Hippocampal formation (tissue), 2 donors: ENCODE measurements around the gene TEP1.
"Not testable (repeated sequence)": the region's sequence is repeated elsewhere in the genome, so short reads cannot be mapped to it uniquely, and the experiment has no call there.

Source experiments
- DNase-seq, 2 donors: peaks; one replicate each; lab custom pipeline; 2025; lab: John Stamatoyannopoulos, UW

Gene TEP1

DNA sequence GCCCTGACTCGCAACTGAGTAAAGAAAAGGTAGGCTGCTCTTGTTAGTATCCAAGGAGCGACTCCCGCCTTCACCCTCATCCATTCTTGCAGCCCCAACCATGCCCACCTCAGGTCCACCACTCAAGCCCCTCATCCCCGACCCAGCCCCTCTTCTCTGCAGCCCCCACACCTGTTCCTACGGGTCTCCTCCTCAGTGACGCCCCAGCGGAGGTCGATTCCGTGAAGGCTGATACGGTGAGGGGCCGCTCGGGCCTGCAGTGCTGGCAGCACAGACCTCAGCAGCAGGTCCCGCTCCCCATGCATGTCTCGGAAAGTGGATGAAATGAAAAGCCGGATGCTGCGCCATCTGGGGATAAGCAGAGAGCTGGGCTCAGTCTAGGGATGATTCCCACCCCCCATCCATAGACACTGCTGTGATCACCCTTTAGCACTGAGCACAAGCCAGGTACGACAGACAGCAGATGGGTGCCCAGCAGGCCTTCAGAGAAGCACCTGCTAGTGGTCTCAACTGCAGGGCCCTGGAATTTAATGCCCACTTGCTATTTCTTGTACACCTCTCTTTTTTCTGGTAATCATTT lies 26.9 kb downstream of the TEP1 start:
- no peak for DNase-seq

DNA sequence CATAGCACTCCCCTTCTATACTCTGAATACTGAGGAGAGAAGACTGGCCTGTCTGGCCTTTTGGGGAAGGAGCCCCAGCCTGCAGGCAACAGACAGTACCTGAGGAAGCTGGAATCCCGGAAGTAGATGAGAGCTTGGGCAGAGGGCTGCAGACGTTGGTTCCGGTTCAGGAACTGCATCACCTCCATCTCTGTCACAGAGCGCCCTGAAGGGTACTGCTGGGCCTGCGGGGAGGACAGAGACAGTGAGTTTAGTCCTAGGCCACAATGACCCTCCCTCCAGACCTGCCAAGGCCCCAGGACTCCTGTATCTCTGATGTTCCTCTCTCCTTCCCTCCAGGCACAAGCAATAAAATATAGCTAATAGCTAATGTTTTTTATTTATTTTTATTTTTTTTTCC lies 28.4 kb downstream of the TEP1 start:
- no peak for DNase-seq

DNA sequence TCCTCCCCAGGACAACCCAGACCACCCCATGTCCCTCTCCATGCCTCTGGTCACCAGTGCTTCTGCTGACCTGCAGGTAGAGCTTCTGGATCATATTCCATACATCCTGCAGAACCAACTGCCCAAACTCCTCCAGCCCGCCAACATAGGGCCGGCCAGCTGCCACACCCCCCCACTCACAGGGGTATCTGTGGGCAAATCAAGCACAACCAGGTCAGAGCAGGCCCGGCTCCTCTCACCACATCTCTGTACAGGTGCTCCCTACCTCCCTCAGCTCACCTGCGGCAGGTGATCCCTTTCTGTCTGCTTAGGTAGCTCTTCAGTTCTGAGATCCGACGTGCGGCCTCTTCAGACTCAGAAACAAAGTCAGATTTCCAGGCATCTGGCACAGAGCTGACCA lies 29.0 kb downstream of the TEP1 start:
- DNase-seq, result no peak

DNA sequence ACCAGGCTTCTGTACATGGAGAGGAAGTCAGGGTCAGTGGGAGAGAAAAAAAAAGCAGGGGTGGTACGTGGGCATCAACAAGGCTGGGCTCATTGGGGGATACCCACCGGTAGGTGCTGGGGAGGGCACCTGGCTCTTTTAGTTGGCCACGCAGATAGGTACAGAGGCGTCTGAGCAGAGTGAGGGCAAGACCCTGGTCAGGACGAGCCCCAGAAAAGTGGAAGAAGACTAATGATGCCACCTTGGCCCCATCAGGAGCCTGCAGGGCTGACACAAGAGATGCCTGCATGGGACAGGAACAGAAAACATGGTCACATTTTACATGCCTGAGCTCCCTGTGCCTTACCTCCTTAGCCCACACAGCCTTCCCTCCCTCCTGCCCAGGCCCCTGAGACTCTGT lies 29.7 kb downstream of the TEP1 start:
- no peak for DNase-seq

DNA sequence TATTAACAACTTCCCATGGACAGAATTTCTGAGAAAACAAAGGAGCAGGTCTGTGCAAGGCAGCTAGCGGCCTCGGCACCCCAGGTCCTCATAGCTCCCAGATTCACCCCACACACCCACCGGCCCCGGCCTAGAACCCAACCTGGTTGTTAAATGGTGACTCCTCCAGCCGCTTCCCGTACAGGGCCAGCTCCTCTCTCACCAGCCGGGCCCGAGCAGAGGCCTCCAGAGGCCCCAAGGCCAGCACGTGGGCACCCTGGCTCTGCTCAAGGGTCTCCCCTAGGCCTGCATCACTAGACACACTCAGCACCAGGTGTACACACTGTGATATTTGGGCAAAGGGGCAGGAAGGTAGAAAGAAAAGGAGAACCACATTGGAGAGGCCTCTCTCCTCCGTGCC lies 30.3 kb downstream of the TEP1 start:
- no peak for DNase-seq

DNA sequence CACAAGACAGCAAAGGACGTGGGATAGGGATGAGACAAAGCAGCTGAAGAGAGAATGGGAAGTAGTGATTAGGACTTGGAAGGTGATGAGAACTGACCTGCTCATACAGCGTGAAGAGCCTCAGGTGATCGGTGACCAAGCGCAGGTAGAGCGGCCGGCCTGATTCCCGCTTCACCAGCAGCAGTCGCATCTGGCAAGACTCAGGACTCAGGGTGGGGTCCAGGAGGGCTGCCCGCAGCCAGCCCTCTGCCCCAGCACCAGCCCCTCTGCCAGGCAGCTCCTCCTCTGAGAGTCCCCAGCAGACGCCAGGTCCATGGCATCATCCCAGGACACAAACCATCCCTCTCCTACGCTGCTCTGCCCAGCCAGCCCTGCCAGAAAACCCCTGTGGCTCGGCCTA lies 30.8 kb downstream of the TEP1 start:
- no peak for DNase-seq

DNA sequence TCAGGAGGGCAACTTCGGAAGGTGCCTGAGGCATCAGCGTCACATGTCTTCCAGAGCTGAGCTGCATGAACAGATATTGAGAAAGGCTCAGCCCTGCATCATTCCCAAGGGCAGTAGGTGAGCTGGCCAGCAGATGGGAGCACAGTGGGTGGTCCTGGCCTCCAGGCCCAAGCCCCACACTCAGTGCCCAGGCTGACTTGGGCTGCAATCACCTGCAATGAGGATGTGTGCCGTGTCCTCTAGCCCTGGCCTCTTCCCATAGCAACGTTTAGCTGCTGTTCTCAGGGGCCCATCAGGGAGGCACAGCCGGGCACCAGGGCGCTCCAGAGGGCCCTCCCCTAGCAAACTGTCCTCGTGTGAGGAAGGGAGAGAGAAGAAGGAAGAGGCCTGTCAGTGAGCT lies 32.0 kb downstream of the TEP1 start:
- no peak for DNase-seq

DNA sequence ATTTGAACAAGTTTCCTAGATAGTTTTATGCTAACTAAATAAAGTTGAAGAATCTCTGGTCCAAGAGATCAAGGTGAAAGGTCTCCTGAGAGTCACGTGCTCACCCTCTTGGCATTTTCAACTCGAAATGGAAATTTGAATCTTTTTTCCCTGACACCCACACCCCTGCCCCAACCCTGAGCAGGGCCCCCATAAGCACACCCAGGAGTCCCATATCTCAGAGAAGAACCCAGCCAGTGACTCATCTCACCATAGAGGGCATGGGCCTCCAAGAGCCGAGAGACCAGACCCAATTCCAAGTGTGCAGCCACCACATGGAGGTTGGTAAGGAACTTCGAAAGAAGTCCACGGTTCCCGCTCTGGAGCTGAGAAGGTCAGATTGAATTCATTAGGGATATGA lies 32.6 kb downstream of the TEP1 start:
- no peak for DNase-seq

DNA sequence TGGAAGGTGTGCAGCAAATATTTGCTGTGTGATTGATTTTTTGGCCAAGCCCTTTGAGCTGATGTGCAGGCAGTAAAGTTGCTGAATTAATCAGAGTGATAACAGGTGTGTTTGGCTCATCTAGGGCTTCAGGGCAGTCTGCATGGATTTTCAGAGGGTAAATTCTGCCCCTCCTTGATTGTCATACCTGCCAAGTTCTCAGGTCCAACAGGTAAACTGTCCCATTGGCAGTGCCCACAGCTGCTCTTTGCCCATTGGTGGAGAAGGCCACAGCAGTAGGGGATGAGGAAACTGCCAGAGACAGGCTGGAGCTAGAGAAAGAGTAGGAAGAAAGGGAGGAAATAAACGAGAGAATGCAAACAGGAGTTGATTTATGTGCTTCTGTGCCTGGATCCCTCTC lies 33.6 kb downstream of the TEP1 start:
- DNase-seq, result no peak

DNA sequence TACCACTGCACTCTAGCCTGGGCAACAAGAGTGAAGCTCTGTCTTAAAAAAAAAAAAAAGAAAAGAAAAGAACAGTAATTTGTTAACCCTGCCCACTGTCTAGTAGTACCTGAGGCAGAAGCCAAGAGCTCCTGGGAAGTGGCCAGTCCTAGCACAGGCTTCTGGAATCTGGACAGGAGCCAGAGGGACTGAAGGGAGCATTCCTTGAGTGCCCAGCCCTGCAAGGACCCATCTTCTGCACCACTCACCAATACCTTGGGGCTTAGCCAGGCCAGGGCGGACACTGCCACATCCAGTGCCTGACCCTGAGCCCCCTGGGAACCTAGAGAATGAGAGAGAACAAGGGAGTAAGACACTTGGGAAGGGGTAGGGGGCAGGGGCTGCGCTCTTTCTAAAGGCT lies 36.1 kb downstream of the TEP1 start:
- DNase-seq, result no peak

DNA sequence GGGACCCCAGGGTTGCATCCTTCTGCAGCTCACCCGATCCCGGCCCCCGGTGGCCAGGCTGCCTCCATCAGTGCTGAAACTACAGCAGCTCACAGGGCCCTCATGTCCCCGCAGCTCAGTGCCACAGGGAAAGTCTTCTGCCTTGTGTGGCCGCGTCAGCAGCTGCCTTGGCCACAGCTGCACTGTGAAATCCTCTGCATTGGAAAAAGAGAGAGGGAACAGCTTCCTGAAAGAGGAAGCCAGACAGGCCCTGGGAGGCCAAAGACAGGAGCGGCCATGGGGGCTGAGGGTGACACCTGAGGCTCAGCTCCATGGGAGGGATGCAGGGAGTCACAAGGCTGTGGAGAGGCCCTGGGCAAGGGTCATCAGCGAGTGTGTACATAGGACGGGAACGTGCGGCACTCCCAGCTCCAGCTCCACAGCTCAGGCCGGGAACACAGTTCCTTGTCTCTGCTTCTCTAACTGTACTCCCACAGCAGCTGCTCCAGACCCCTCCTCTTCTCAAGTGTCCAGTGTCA lies 37.2 kb downstream of the TEP1 start:
- no peak for DNase-seq

DNA sequence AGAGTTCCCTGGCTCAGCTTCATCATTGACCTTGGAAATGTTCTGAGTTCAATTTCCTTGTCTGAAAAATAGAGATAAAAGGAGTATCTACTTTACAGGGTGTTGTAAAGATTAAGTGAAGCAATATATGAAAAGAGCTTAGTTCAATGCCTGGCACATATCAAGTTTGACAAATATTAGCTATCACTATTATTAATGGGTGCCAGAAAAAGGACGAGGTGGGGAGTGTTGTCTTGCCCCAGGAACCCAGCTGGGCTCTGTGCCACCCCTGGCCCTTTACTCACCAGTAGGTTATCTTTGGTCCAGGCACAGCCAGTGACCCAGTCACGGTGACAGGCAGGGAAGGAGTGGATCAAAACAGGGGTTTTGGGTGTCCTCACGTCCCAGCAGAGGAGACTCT lies 37.8 kb downstream of the TEP1 start:
- no peak for DNase-seq

DNA sequence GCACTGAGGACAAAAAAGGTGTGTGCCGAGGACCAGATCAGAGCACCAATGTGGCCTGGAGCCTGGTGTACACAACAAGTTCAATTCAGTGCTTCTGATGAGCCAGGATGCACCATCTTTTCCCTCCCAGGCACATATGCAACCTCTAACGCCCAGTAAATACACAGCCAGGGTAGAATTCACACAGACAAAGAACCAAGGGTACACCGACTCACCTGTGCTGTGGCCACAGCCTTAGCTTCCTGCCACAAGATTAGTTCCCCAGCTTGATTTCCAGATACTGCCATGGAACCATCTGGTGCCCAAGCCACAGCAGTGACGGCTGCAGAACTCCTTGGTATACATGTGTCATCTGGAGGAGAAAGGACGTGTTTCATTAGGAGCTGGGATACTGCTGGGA lies 40.5 kb downstream of the TEP1 start:
- no peak for DNase-seq

DNA sequence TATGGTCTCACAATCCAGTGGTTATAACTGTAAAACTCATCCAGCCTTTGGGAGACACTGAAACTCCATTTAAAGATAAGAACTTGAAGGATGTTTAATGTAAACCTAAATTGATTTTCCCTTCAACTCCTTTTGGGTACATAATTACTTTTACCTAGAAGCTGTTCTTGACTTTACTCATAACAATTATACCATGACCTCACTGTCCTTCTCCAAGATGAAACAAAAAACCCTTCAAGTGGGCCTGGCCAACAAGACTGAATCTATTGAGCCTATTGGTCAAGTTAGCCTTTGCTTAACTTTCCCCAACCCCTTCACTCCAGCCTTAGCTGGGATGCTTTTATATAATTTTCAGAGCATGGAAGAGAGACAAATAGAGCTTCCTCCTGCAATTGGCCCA lies 47.4 kb downstream of the TEP1 start:
- DNase-seq, result no peak

DNA sequence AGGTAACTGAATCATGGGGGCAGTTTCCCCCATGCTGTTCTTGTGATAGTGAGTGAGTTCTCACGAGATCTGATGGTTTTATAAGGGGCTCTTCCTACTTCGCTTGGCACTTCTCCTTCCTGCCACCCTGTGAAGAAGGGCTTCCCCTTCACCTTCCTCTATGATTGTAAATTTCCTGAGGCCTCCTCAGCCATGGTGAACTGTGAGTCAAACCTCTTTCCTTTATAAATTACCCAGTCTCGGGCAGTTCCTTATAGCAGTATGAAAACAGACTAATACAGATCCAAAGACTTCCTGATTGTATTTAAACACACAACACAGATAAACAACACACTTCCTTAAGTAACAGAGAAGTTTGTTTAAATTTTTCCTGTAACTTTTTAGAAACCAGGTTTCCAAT lies 54.8 kb downstream of the TEP1 start:
- not testable (repeated sequence) for DNase-seq

DNA sequence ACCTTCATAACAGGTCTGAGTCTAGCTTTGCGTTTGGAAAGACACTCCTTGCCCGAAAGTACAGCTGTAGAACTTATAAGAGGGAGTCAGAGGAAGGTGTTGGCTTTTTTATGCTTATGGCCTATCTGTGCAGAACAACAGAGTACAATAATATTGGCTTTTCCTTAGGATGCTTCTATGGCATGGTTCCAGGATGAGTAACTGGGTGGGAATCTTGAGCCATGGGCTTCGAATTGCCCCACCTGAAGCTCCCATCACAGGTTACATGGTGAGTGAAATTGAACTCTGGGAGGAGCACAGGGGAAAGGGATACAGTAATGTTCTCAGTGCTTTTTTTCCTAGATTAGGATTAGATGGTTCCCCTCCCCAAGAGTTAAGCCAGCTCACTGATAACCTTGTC lies 56.9 kb downstream of the TEP1 start:
- no peak for DNase-seq

DNA sequence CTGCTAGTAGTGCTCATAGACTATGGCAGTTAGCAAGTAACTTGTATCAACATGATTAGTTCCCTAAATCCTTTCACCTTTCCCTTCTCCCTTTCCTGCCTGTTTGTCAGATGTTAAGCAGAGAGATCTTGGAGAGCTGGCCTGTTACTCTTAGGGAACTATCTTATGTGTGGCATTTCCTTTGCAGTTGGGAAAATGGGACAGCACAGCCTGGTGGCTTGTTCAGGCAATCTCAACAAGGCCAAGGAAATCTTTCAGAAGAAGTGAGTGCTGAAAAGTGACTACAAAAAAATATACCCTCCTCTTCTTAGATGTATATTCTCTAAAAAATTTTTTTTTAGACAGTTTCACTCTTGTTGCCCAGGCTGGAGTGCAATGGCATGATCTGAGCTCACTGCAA lies 62.4 kb downstream of the TEP1 start:
- no peak for DNase-seq

DNA sequence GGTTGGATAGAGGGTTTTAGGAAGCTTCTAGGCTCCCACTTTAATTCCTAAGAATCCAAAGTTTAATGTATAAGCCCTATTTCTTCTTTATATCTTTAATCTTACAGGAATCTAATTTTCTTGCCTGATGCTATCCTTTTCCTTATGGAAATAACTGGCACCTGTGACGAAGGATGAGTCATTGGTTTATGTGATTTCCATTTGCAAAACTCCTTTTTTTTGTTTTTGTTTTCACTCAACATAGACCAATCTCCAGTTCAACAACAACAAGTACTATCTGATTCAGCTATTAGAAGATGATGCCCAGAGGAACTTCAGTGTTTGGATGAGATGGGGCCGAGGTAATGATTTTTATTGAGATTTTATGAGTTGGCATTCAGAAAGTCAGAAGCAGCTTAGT lies 63.0 kb downstream of the TEP1 start:
- DNase-seq, result no peak

DNA sequence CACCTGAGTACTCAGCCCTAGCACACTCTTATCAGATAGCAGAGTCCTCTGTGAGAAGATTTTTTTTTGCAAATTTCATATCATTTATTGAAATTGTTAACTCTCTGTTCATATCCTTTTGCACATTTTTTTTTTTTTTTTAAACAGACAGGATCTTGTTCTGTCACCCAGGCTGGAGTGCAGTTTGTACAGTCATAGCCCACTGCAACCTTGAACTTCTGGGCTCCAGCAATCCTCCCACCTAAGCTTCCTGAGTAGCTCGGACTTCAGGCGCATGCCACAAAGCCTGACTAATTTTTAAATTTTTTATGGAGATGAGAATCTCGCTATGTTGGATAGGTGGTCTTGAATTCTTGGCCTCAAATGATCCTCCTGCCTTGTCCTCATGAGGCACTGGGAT lies 65.6 kb downstream of the TEP1 start:
- DNase-seq, result no peak

DNA sequence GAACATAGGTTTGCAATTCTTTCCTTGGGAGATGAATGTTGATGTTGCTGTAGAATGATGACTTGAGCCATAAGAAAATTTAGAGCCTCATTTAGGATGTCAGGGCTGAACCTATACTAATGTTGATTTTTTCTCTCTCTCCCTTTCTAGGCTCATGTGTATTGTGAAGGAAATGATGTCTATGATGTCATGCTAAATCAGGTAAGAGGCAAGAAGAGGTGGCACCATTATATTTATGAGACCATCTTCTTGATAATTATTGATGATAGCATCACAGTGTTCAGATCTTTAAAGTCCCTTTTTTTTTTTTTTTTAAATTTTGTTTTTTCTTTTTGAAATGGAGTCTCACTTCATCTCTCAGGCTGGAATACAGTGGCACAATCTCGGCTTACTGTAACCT lies 66.6 kb downstream of the TEP1 start:
- no peak for DNase-seq

DNA sequence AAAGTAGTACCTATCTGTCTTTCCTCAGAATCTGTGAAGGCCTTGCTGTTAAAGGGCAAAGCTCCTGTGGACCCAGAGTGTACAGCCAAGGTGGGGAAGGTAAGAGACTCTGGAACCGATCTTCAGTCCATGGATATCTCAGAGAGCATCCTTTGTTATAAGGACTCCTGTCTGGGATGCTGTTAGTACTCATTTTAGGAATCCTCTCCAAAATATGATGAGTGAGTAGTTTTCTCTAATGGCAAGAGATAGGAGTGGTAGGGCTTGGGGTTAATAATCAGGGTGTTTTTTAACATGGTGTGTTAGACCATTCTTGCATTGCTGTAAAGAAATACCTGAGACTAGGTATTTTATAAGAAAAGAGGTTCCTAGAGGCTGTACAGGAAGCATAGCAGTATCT lies 67.9 kb downstream of the TEP1 start:
- no peak for DNase-seq

DNA sequence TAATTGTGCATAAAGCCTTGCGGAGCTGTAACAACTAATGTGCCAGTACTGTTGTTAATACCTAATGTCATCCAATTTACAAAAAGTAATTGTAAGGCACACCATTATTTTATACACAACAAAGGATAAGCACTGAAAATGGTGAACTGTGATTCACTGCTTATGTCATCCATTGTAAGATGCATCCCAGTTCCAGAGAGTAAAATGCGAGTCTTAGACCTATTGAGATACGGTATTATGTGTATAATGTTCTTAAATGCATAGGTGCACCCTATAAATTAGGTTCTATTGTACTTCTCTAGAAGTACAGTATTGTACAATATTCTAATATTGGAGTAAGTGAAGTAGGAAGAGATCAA lies 69.5 kb downstream of the TEP1 start:
- no peak for DNase-seq

DNA sequence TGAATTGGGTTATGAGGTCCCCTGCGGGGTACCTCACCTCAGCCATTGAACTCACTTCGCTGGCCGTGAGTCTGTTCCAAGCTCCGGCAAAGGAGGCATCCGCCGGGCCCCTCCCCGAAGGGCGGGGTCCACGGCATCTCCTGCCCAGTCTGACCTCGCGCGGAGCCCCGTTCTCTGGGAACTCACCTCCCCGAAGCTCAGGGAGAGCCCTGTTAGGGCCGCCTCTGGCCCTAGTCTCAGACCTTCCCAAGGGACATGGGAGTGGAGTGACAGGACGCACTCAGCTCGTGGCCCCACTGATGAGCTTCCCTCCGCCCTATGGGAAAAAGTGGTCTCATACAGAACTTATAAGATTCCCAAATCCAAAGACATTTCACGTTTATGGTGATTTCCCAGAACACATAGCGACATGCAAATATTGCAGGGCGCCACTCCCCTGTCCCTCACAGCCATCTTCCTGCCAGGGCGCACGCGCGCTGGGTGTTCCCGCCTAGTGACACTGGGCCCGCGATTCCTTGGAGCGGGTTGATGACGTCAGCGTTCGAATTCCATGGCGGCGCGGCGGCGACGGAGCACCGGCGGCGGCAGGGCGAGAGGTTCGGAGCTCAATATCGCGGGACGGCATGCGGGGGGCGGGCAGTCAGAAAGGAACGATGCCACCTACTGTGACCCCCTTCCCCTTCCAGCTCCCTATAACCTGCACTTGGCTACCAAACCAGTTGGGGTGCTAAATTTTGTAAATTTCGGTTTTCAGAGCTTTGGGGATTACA lies 70.0 kb downstream of the TEP1 start, which contains the start of gene PARP2:
PARP2 (plus strand) TSS at position 544 of the 770 bp plus-strand sequence; CDS start at position 551, 7 bp downstream.
- peak; percentile 99 to 100 for DNase-seq

DNA sequence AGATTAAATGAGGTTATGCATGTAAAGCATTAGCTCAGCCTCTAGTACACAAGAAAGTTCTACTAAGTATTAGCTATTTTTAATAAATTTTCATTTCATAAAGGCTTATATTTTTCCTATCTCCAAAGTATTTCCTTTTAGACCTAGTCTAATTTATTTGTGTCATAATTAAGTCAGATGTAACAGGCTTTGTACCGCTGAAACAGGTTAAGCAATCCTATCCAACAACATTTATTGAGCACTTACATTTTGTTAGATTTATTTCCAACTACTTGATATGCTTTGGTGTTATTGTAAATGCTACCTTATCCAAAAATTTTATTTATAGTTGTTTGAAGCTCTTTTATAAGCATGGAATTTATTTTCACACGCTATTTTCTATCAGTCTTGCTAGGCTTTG lies 71.7 kb downstream of the TEP1 start:
- no peak for DNase-seq
